IMR-90 (cell line): ENCODE data around the gene DAAM1. TPM values are rescaled to one million over a fixed set of nuclear protein-coding genes. Genes with fewer than 3 reads are reported as not detected.

Source experiments
- ATAC-seq: fragments of 200-7000 bp; cut with Tn5 transposase; 2 replicates; pipeline ENCODE4 v1.9.1; 2020; ENCODE audit warnings: low read depth, mild to moderate bottlenecking, moderate library complexity
- BruUV-seq: library from RNA; stranded (reverse); fragments of 400-500 nt; replicated peaks from 2 replicates; lab custom pipeline; 2021; lab: Mats Ljungman, UMichigan
- CTCF ChIA-PET: fragments of 300-600 bp; formaldehyde crosslinking; extraction: SDS; loops from one replicate; lab custom pipeline; 2021; ENCODE audit warnings: antibody characterized with exemption; lab: Yijun Ruan, JAX
- POLR2A ChIA-PET: fragments of 300-600 bp; sonication (Branson Sonifier 250); formaldehyde crosslinking; loops from one replicate; lab custom pipeline; 2022; ENCODE audit warnings: antibody characterized with exemption; ENCODE audit not compliant: unreplicated experiment; lab: Charles Lee
- DNase-seq: peaks from one replicate; pipeline ENCODE4 v3.0.0; 2013
- H2AFZ ChIP-seq: replicated peaks from 2 replicates; pipeline ENCODE3; 2013; ENCODE audit warnings: low read length, mild to moderate bottlenecking; ENCODE audit not compliant: poor library complexity
- H2AK5ac ChIP-seq: 2 replicates; pipeline ENCODE4 v1.6.1; 2013; ENCODE audit warnings: low read depth, low read length, inconsistent platforms
- H2AK9ac ChIP-seq: replicated peaks from 2 replicates; pipeline ENCODE3; 2013; ENCODE audit warnings: mild to moderate bottlenecking, low read depth, low read length, moderate library complexity; ENCODE audit not compliant: poor library complexity
- H2BK120ac ChIP-seq: 2 replicates; pipeline ENCODE4 v1.6.1; 2013; ENCODE audit warnings: low read depth, low read length, inconsistent platforms
- H2BK15ac ChIP-seq: 3 replicates; pipeline ENCODE4 v1.6.1; 2013; ENCODE audit warnings: low read depth, low read length, inconsistent platforms
- H2BK20ac ChIP-seq: 2 replicates; pipeline ENCODE4 v1.6.1; 2013; ENCODE audit warnings: low read depth, mild to moderate bottlenecking, inconsistent platforms, low read length, moderate library complexity
- H2BK5ac ChIP-seq: 2 replicates; pipeline ENCODE4 v1.6.1; 2013; ENCODE audit warnings: mild to moderate bottlenecking, low read depth, low read length, inconsistent platforms; ENCODE audit not compliant: poor library complexity, severe bottlenecking
- H3K14ac ChIP-seq: replicated peaks from 2 replicates; pipeline ENCODE4 v1.6.1; 2013; ENCODE audit warnings: low read depth, low read length, inconsistent platforms
- H3K18ac ChIP-seq: 2 replicates; pipeline ENCODE4 v1.6.1; 2013; ENCODE audit warnings: low read depth, low read length, control low read depth
- H3K23ac ChIP-seq: 2 replicates; pipeline ENCODE4 v1.6.1; 2013; ENCODE audit warnings: low read depth, low read length, inconsistent platforms
- H3K27ac ChIP-seq: 2 replicates; pipeline ENCODE4 v1.5.1; 2013; ENCODE audit warnings: mild to moderate bottlenecking, control low read depth, low read length; ENCODE audit not compliant: insufficient read depth
- H3K27me3 ChIP-seq: 2 replicates; pipeline ENCODE4 v1.6.1; 2013; ENCODE audit warnings: low read length; ENCODE audit not compliant: control insufficient read depth, insufficient read depth
- H3K36me3 ChIP-seq: 2 replicates; pipeline ENCODE4 v1.6.1; 2013; ENCODE audit warnings: low read length, mixed read lengths; ENCODE audit not compliant: control insufficient read depth, insufficient read depth
- H3K4ac ChIP-seq: 2 replicates; pipeline ENCODE4 v1.6.1; 2013; ENCODE audit warnings: low read depth, low read length, inconsistent platforms
- H3K4me1 ChIP-seq: 2 replicates; pipeline ENCODE4 v1.6.1; 2013; ENCODE audit warnings: low read length, mixed read lengths; ENCODE audit not compliant: control insufficient read depth, insufficient read depth
- H3K4me2 ChIP-seq: 2 replicates; pipeline ENCODE4 v1.6.1; 2013; ENCODE audit warnings: low read depth, mild to moderate bottlenecking, control low read depth, low read length, moderate library complexity
- H3K4me3 ChIP-seq: 2 replicates; pipeline ENCODE4 v1.5.1; 2013; ENCODE audit warnings: low read depth, mild to moderate bottlenecking, control low read depth, low read length, moderate library complexity; ENCODE audit not compliant: insufficient read depth
- H3K56ac ChIP-seq: 2 replicates; pipeline ENCODE4 v1.6.1; 2013; ENCODE audit warnings: low read length, inconsistent platforms; ENCODE audit not compliant: insufficient read depth; ENCODE audit errors: extremely low read depth
- H3K79me1 ChIP-seq, 2 experiments: 2 replicates each; pipeline ENCODE4 v1.6.1; 2013; ENCODE audit warnings: low read length in 2 of 2, inconsistent platforms in 1 of 2, low read depth in 1 of 2
- H3K9ac ChIP-seq: 2 replicates; pipeline ENCODE4 v1.6.1; 2013; ENCODE audit warnings: low read depth, low read length, control low read depth
- H3K9me1 ChIP-seq: 2 replicates; pipeline ENCODE4 v1.6.1; 2013; ENCODE audit warnings: low read length, inconsistent platforms; ENCODE audit not compliant: insufficient read depth
- H3K9me3 ChIP-seq: 2 replicates; pipeline ENCODE4 v1.6.1; 2013; ENCODE audit warnings: low read length; ENCODE audit not compliant: control insufficient read depth, insufficient read depth
- H4K20me1 ChIP-seq: 2 replicates; pipeline ENCODE4 v1.6.1; 2013; ENCODE audit warnings: low read length, inconsistent platforms; ENCODE audit not compliant: insufficient read depth
- H4K5ac ChIP-seq: 2 replicates; pipeline ENCODE4 v1.6.1; 2013; ENCODE audit warnings: mild to moderate bottlenecking, low read depth, low read length, control low read depth
- H4K8ac ChIP-seq, 2 experiments: 2 replicates each; pipeline ENCODE4 v1.6.1; 2013; ENCODE audit warnings: low read depth in 2 of 2, low read length in 2 of 2, control low read depth in 1 of 2, inconsistent platforms in 1 of 2
- H4K91ac ChIP-seq: 2 replicates; pipeline ENCODE4 v1.6.1; 2013; ENCODE audit warnings: low read depth, low read length, inconsistent platforms; ENCODE audit not compliant: insufficient read depth
- RCOR1 ChIP-seq: IDR thresholded peaks from 2 replicates; pipeline ENCODE4 v1.6.1; 2012; ENCODE audit warnings: mild to moderate bottlenecking, low read length, improper control_type of control experiment; ENCODE audit not compliant: insufficient replicate concordance
- WGBS, 2 experiments: methylation state at CpG; one replicate each; pipeline versions ENCODE4 v1.1.5 to v1.1.7; 2013; ENCODE audit warnings: missing lambda C conversion rate in 2 of 2; ENCODE audit not compliant: insufficient read length in 1 of 2; ENCODE audit errors: extremely low coverage in 2 of 2; 5-methylcytosine and 5-hydroxymethylcytosine counted together
- dilution Hi-C: fragments of 300-500 bp; cut with HindIII; formaldehyde crosslinking; loops from one replicate; pipeline ENCODE4 v1.14.3; 2018; ENCODE audit warnings: low sequenced_read_pairs; ENCODE audit not compliant: unreplicated experiment
- in situ Hi-C: fragments of 300-500 bp; cut with MboI; formaldehyde crosslinking; loops from 3 replicates; pipeline ENCODE4 v1.14.3; 2019; ENCODE audit warnings: low sequenced_read_pairs, inconsistent platforms, mixed read lengths
- intact Hi-C: fragments of 100-400 bp; cut with micrococcal nuclease; formaldehyde crosslinking; loops from 2 replicates; pipeline ENCODE4 v1.10.0; 2022
- polyA plus RNA-seq, 3 experiments: library from polyadenylated mRNA; depleted of rRNA; stranded (reverse); fragments of >200 nt; gene quantifications; 2 replicates each; pipeline ENCODE4 v1.2.3, GENCODE V29; 2012; ENCODE audit warnings: low replicate concordance in 1 of 3
- total RNA-seq: library from RNA; depleted of rRNA; stranded (reverse); fragments of >200 nt; gene quantifications from 2 replicates; pipeline ENCODE4 v1.2.3, GENCODE V29; 2012

The DAAM1 gene
- total and polyA plus RNA-seq, 2 of the 4 experiments (the other 2 are of a cell fraction): 4.8 to 5.4 TPM

- ChIA-PET CTCF (no interaction called here), POLR2A (no interaction called here)
- H2BK20ac ChIP-seq: no peak overlapping the region
- H3K23ac ChIP-seq: no peak overlapping the region
- DNase-seq (no peak), ATAC-seq (no peak)
- H2AK9ac ChIP-seq: no peak overlapping the region
- H3K79me1 ChIP-seq: no peaks in the 10 kb centered on the region
- intact Hi-C loops: no loop called here
- no peaks in the 10 kb centered on the region for H3K27me3 ChIP-seq
- H3K36me3 ChIP-seq: no peaks in the 10 kb centered on the region; the same call in 1 of the 2 replicates
- no peak overlapping the region for H3K18ac ChIP-seq
- H3K56ac ChIP-seq: no peak overlapping the region
- H2AK5ac ChIP-seq: no peak overlapping the region
- no peak overlapping the region for H3K4me3 ChIP-seq
- no peak overlapping the region for H3K4ac ChIP-seq
- no peak overlapping the region for H2BK15ac ChIP-seq
- H3K4me2 ChIP-seq: no peak overlapping the region
- H2AFZ ChIP-seq: no peak overlapping the region
- H4K91ac ChIP-seq: no peak overlapping the region
- in situ Hi-C loops: no loop called here
- no peaks in the 10 kb centered on the region for H3K9me3 ChIP-seq
- no peak overlapping the region for H2BK120ac ChIP-seq
- dilution Hi-C loops: no loop called here
- no peaks in the 10 kb centered on the region for H3K4me1 ChIP-seq
- no CpG with 5 or more reads among the region's 2 CpGs for WGBS, 2 experiments
- no peaks in the 10 kb centered on the region for H4K20me1 ChIP-seq
- no peak overlapping the region for H3K9ac ChIP-seq
- no peak overlapping the region for H3K27ac ChIP-seq
- no peak overlapping the region for H4K5ac ChIP-seq
- no peak for TF ChIP-seq RCOR1
- no peak overlapping the region for H4K8ac ChIP-seq
- H3K9me1 ChIP-seq: no peaks in the 10 kb centered on the region; the same call in 1 of the 2 replicates
- BruUV-seq: no TSS peak
- H2BK5ac ChIP-seq: no peak overlapping the region
- no peak overlapping the region for H3K14ac ChIP-seq
Observed at GRCh38 chr14:59391388-59391787, 202.9 kb downstream of the DAAM1 start.
